ENCODE measurements around the gene DCAF8L2. TPM values are rescaled to one million over a fixed set of nuclear protein-coding genes. Genes with fewer than 3 reads are reported as not detected.
"Not testable (repeated sequence)": the region's sequence is repeated elsewhere in the genome, so short reads cannot be mapped to it uniquely, and the experiment has no call there.

DCAF8L2 gene
- not detected for total RNA-seq
- long read RNA-seq, donor 1: 0 reads
- long read RNA-seq, donor 2: 0 reads

GRCh38 chrX:27590044-27590443, at the start of gene DCAF8L2:
Gene DCAF8L2 (plus strand): TSS chrX:27590344. CDS start chrX:27746896, 156,552 bp downstream.
- DNase-seq: no peak
- no peak for ATAC-seq
- H3K4me1 ChIP-seq (ENCODE audit: low read depth): no peaks in the 10 kb centered on the region
- no peaks in the 10 kb centered on the region for H3K36me3 ChIP-seq (ENCODE audit: low read depth)
- H3K9me3 ChIP-seq: no peaks in the 10 kb centered on the region
- intact Hi-C loops (cut with DNase I, micrococcal nuclease): no loop called here
- no peak for TF ChIP-seq CTCF (IDR thresholded peaks at IDR 0.05)
- H3K4me3 ChIP-seq: no peak within 1 kb of the TSS

- DNase-seq; ATAC-seq; H3K36me3 ChIP-seq (ENCODE audit: low read depth); intact Hi-C loops (cut with DNase I, micrococcal nuclease); H3K9me3 ChIP-seq; H3K4me1 ChIP-seq (ENCODE audit: low read depth); H3K4me3 ChIP-seq: not testable (repeated sequence)
Observed at GRCh38 chrX:27541161-27541560, 49.0 kb upstream of the DCAF8L2 start.

GRCh38 chrX:27548624-27549023, 41.5 kb upstream of the DCAF8L2 start:
- intact Hi-C loops (cut with DNase I, micrococcal nuclease): no loop called here
- Histone ChIP-seq H3K4me3 (no peak overlapping the region), H3K4me1 (ENCODE audit: low read depth) (no peaks in the 10 kb centered on the region), H3K36me3 (ENCODE audit: low read depth) (no peaks in the 10 kb centered on the region), H3K9me3 (no peaks in the 10 kb centered on the region)
- no peak for DNase-seq
- no peak for TF ChIP-seq CTCF (IDR thresholded peaks at IDR 0.05)
- peak; percentile 45 for ATAC-seq

- intact Hi-C loops (cut with DNase I, micrococcal nuclease): no loop called here
- no peaks in the 10 kb centered on the region for H3K9me3 ChIP-seq
- no peak for TF ChIP-seq CTCF (IDR thresholded peaks at IDR 0.05)
- DNase-seq (no peak), ATAC-seq (no peak)
- no peak overlapping the region for H3K4me3 ChIP-seq
- H3K4me1 ChIP-seq (ENCODE audit: low read depth): no peaks in the 10 kb centered on the region
- no peaks in the 10 kb centered on the region for H3K36me3 ChIP-seq (ENCODE audit: low read depth)
Observed at GRCh38 chrX:27549688-27550087, 40.5 kb upstream of the DCAF8L2 start.

- Histone ChIP-seq H3K36me3 (ENCODE audit: low read depth) (no peaks in the 10 kb centered on the region), H3K9me3 (no peaks in the 10 kb centered on the region), H3K4me1 (ENCODE audit: low read depth) (no peaks in the 10 kb centered on the region), H3K4me3 (no peak overlapping the region)
- ATAC-seq (peak; percentile 78), DNase-seq (no peak)
- no peak for TF ChIP-seq CTCF (IDR thresholded peaks at IDR 0.05)
- intact Hi-C loops (cut with DNase I, micrococcal nuclease): no loop called here
Observed at GRCh38 chrX:27555514-27555913, 34.6 kb upstream of the DCAF8L2 start.

GRCh38 chrX:27565992-27566391, 24.2 kb upstream of the DCAF8L2 start:
- H3K36me3 ChIP-seq (ENCODE audit: low read depth): no peaks in the 10 kb centered on the region
- no peak overlapping the region for H3K4me3 ChIP-seq
- DNase-seq (no peak), ATAC-seq (no peak)
- no peaks in the 10 kb centered on the region for H3K9me3 ChIP-seq
- TF ChIP-seq CTCF (IDR thresholded peaks at IDR 0.05): no peak
- intact Hi-C loops (cut with DNase I, micrococcal nuclease): no loop called here
- no peaks in the 10 kb centered on the region for H3K4me1 ChIP-seq (ENCODE audit: low read depth)
